ENCODE data around the gene ENTPD5.

The ENTPD5 gene, protein sequence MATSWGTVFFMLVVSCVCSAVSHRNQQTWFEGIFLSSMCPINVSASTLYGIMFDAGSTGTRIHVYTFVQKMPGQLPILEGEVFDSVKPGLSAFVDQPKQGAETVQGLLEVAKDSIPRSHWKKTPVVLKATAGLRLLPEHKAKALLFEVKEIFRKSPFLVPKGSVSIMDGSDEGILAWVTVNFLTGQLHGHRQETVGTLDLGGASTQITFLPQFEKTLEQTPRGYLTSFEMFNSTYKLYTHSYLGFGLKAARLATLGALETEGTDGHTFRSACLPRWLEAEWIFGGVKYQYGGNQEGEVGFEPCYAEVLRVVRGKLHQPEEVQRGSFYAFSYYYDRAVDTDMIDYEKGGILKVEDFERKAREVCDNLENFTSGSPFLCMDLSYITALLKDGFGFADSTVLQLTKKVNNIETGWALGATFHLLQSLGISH

GRCh38 chr14:74018586-74019407 lies at the start of gene ENTPD5, which contains the start of gene BBOF1:
ENTPD5 (minus strand) TSS chr14:74019288; CDS start chr14:73988102, 31,186 bp downstream.
BBOF1 (plus strand) TSS chr14:74019349; CDS start chr14:74019479, 130 bp downstream.
- peak; percentile 84 for DNase-seq

GRCh38 chr14:74065746-74066575 lies 46.9 kb upstream of the ENTPD5 start:
- peak; percentile 61 for DNase-seq

GRCh38 chr14:74064883-74065282 lies 45.8 kb upstream of the ENTPD5 start:
- no peak for DNase-seq

DNA sequence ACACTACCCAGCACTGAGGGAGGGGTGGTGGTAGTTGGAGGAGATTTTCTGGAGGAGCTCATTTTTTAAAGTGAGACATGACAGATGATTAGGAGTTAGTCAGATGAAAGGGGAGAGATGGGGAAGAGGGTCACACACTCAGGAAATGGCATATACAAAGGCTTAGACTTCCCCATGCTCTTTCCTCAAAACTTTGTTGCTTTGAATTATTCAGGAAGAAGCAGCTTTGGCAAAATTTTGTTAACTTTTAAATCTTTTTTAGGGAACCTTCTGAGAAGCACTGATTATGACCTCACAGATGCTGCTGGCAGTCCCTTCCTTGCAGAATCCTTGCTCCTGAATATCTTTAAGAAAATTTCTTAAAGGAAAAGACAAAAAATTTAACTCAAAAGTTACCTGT lies 45.3 kb upstream of the ENTPD5 start:
- DNase-seq, result no peak

DNA sequence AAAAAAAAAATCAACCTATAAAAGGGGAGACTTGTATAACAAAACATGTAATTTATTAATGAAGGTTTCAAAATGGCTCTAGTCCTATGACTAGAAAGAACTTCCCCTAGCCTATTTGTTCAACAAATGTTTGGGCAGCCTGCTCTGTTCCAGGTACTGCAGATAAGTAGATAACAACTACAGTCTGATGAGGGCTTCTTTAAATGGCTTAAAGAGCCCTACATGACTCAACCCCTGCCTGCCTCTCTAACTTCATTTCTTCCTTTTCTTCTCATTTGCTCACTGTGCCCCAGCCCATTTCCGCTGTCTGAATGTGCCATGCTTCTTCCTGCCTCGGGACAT lies 43.7 kb upstream of the ENTPD5 start:
- no peak for DNase-seq

DNA sequence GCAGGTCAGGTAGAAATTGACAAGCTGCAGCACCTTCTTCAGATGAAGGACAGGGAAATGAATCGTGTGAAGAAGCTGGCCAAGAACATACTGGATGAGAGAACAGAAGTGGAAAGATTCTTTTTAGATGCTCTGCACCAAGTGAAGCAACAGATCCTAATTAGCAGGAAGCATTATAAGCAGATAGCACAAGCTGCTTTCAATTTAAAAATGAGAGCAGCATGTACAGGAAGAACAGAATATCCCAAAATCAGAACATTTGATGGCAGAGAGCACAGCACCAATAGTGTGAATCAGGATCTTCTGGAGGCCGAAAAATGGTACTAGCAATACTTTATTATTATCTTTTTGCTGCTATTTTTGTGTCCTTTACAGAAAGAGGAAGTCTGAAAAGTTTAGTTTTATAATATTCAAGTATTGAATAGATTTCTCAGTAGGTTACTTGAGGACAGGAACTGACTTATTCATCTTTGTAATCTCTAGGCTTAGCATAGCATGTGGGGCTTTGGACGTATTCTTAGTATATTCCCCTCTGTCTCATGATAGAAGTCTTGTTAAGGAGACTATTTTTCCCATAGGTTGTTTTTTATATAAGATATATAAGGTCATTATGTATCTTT lies 30.9 kb upstream of the ENTPD5 start:
- DNase-seq, result peak; percentile 50

DNA sequence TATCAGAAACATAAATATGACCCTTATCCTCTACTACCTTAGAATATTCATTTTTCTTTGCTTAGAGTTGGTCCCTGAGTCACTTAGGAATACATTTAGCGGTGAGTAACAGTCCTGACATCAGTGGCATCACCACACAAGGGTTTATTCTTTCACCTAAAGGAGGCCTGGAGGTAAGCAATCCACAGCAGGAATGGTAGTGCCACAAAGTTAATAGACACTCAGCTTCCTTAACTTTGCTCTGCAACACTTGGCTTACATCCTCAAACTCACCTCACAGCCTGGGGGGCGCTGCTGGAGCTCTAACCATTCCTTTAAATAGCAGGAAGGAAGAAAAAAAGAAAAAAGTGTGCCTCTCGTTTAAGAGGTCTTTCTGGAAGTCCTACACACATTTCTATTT lies 29.2 kb upstream of the ENTPD5 start:
- DNase-seq, result peak; percentile 61

DNA sequence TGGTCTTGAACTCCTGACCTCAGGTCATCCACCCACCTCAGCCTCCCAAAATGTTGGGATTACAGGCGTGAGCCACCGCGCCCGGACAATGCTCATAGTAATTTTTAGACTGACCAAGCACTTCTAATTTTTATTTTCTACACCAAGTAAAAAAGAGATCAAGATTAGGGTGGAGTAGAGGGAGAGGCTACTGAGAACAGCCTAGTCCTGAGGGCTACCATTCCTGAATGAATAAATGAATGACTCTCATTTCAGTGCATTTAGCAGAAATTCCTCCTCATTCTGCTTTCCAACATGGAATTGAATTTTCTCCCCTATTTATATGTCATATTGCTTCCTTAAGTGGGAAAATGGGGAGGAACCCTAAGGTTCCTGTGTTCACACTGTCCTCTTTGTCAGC lies 26.4 kb upstream of the ENTPD5 start:
- DNase-seq, result no peak

- no peak for DNase-seq
Measured at GRCh38 chr14:74042296-74042695, 23.2 kb upstream of the ENTPD5 start.

- peak; percentile 81 for DNase-seq
Measured at GRCh38 chr14:74038020-74038859, 19.2 kb upstream of the ENTPD5 start.

DNA sequence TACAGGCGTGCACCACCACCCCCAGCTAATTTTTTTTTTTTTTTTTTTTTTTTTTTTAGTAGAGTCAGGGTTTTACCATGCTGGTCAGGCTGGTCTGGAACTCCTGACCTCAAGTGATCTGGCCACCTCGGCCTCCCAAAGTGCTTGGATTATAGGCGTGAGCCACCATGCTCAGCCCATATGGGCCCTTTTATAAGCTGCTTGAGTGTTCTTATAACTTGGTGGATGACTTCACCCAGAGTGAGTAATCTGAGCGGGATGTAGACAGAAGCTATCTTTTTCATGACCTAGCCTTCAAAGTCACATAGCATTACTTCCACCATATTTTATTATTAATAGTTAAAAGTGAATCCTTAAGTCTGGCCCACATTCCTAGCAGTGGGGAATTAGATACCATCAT lies 16.5 kb upstream of the ENTPD5 start:
- DNase-seq, result no peak

GRCh38 chr14:74034572-74034971 lies 15.5 kb upstream of the ENTPD5 start:
- DNase-seq, result no peak

- DNase-seq, result no peak
Measured at GRCh38 chr14:74029136-74029535, 10.0 kb upstream of the ENTPD5 start.

- no peak for DNase-seq
Measured at GRCh38 chr14:74022346-74022745, 3.3 kb upstream of the ENTPD5 start.

- DNase-seq, result peak; percentile 23
Measured at GRCh38 chr14:74019408-74020137, 485 bp upstream of the ENTPD5 start.

GRCh38 chr14:74018174-74018585 lies 908 bp downstream of the ENTPD5 start:
- DNase-seq, result peak; percentile 66

- DNase-seq, result peak; percentile 60
Measured at GRCh38 chr14:74015963-74016362, 3.1 kb downstream of the ENTPD5 start.

DNA sequence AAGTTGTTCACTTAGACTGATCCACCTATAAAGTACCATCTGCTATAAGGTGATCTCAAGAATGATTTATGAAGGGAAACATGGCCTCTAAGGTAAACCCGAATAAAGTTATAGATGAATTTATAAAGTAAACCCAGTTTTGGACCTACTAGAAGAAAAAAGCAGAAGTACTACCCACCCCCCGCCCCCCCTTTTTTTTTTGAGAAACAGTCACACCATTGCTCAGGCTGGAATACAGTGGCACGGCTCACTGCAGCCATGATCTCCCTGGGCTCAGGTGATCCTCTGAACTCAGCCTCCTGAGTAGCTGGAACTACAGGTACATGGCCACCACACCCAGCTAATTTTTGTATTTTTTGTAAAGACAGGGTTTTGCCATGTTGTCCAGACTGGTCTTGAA lies 3.9 kb downstream of the ENTPD5 start:
- peak; percentile 50 for DNase-seq

DNA sequence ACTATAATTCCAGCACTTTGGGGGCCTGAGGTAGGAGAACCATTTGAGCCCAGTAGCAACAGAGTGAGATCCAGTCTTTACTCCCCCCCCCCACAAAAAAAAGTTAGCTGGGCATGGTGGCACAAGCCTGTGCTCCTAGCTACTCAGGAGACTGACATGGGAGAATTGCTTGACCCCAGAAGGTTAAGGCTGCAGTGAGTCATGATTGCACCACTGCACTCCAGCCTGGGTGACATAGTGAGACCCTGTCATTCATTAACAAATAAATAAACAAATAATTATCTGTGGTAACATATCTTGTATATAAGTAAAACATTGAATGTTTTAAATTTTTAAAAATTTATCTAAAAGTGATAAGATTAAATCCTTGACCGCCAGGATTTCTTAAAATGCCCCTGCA lies 4.8 kb downstream of the ENTPD5 start:
- DNase-seq, result no peak

DNA sequence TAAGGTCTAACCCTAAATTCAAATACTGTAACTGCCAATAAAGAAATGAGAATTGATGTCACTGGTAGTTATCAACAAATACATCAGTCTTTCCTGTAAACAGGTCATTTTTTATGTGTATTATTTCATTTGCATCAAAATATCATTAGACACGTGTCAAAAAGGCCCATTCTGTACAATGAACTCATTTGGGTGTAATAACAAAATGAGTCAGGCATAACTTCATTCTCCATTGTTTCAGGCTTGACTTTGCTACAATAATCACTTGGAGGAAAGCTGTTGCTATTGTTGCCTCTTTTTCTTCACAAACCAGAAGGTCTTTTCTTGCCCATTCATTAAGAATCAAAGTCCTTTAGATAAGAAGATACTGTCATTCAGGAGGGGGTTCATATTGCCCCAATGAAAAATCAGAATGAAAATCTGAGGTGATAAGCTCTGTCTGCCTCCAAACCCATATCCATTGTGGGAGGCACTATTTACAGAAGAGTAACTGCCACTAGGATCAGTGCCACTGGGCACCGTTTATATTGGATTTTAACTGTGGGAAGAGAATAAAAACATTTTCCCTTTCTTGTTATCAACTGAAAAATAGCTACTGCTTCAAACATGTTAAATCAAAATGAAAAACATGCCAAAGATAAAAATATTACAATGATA lies 10.1 kb downstream of the ENTPD5 start:
- no peak for DNase-seq

Measured in OCI-M1 (cell line).